MM.1S (cell line): ENCODE results near the gene TCTN3.
"Not testable (repeated sequence)": the region's sequence is repeated elsewhere in the genome, so short reads cannot be mapped to it uniquely, and the experiment has no call there.

Source experiments
- DNase-seq: peaks from one replicate; pipeline ENCODE4 v3.0.0-alpha.2; 2015
- H2AFZ ChIP-seq: fragments of 300-600 bp; sonication (generic); 2 replicates; pipeline ENCODE4 v1.6.0; 2016; ENCODE audit warnings: antibody characterized with exemption, low read length
- H3F3A ChIP-seq: fragments of 300-600 bp; sonication (generic); 2 replicates; pipeline ENCODE4 v1.6.1; 2016; ENCODE audit warnings: mild to moderate bottlenecking, antibody characterized with exemption, low read length, moderate library complexity, mixed read lengths; ENCODE audit not compliant: insufficient read depth
- H3K27ac ChIP-seq: fragments of 300-600 bp; sonication (generic); 2 replicates; pipeline ENCODE4 v1.5.1; 2016; ENCODE audit warnings: mild to moderate bottlenecking, low read length
- H3K27me3 ChIP-seq: fragments of 300-600 bp; sonication (generic); replicated peaks from 2 replicates; pipeline ENCODE4 v1.6.0; 2016; ENCODE audit warnings: low read length; ENCODE audit not compliant: insufficient read depth
- H3K36me3 ChIP-seq: fragments of 300-600 bp; sonication (generic); replicated peaks from 2 replicates; pipeline ENCODE4 v1.6.1; 2016; ENCODE audit warnings: mild to moderate bottlenecking, low read length, mixed read lengths; ENCODE audit not compliant: insufficient read depth
- H3K4me1 ChIP-seq: fragments of 300-600 bp; sonication (generic); 2 replicates; pipeline ENCODE4 v1.6.1; 2016; ENCODE audit warnings: low read length, mixed read lengths
- H3K4me2 ChIP-seq: fragments of 300-600 bp; sonication (generic); 2 replicates; pipeline ENCODE4 v1.6.0; 2016; ENCODE audit warnings: low read depth, low read length
- H3K4me3 ChIP-seq: fragments of 300-600 bp; sonication (generic); 2 replicates; pipeline ENCODE4 v1.5.1; 2016; ENCODE audit warnings: low read length, mixed read lengths
- H3K79me2 ChIP-seq: fragments of 300-600 bp; sonication (generic); 2 replicates; pipeline ENCODE4 v1.6.1; 2016; ENCODE audit warnings: mixed run types, low read length, mixed read lengths
- H3K9ac ChIP-seq: fragments of 300-600 bp; sonication (generic); 2 replicates; pipeline ENCODE4 v1.6.1; 2016; ENCODE audit warnings: low read length, mixed read lengths
- H3K9me2 ChIP-seq: fragments of 300-600 bp; sonication (generic); replicated peaks from 2 replicates; pipeline ENCODE4 v1.6.1; 2016; ENCODE audit warnings: mild to moderate bottlenecking, low read length, mixed read lengths; ENCODE audit not compliant: insufficient read depth
- H3K9me3 ChIP-seq: fragments of 300-600 bp; sonication (generic); replicated peaks from 2 replicates; pipeline ENCODE4 v1.6.1; 2016; ENCODE audit warnings: mild to moderate bottlenecking, low read length, mixed read lengths; ENCODE audit not compliant: insufficient read depth
- H4K20me1 ChIP-seq: fragments of 300-600 bp; sonication (generic); 2 replicates; pipeline ENCODE4 v1.6.1; 2016; ENCODE audit warnings: mild to moderate bottlenecking, low read length, moderate library complexity, mixed read lengths; ENCODE audit not compliant: insufficient read depth
- CTCF ChIP-seq: fragments of 300-600 bp; sonication (generic); IDR thresholded peaks from 2 replicates; pipeline ENCODE4 v1.5.1; 2016; ENCODE audit warnings: antibody characterized with exemption, low read length, mixed read lengths
- EZH2 ChIP-seq: fragments of 300-600 bp; sonication (generic); optimal IDR thresholded peaks from 2 replicates; pipeline ENCODE3; 2017; ENCODE audit warnings: low read depth, mild to moderate bottlenecking, antibody characterized with exemption, low read length, mixed read lengths
- EZH2phosphoT487 ChIP-seq: fragments of 300-600 bp; sonication (generic); IDR thresholded peaks from 2 replicates; pipeline ENCODE4 v1.6.1; 2018; ENCODE audit warnings: antibody characterized with exemption, low read length

The TCTN3 gene

GRCh38 chr10:95741807-95742467 is 48.2 kb upstream of the TCTN3 start:
- Histone ChIP-seq H3K9me2 (no peaks in the 10 kb centered on the region), H2AFZ (no peak overlapping the region), H3K4me2 (no peak overlapping the region), H3K36me3 (no peaks in the 10 kb centered on the region), H3K4me1 (no peaks in the 10 kb centered on the region), H3K9me3 (no peaks in the 10 kb centered on the region), H3K79me2 (no peaks in the 10 kb centered on the region), H3K4me3 (no peak overlapping the region), H3K27me3 (no peaks in the 10 kb centered on the region), H4K20me1 (no peaks in the 10 kb centered on the region), H3K9ac (no peak overlapping the region), H3K27ac (no peak overlapping the region), H3F3A (no peaks in the 10 kb centered on the region)
- no peak for TF ChIP-seq EZH2
- TF ChIP-seq EZH2phosphoT487 = no peak
- no peak for TF ChIP-seq CTCF
- no peak for DNase-seq

- Histone ChIP-seq H3K9me3 (no peaks in the 10 kb centered on the region), H3K9me2 (no peaks in the 10 kb centered on the region), H3K36me3 (no peaks in the 10 kb centered on the region), H3K4me1 (no peaks in the 10 kb centered on the region), H3K27ac (no peak overlapping the region), H3F3A (no peaks in the 10 kb centered on the region), H3K4me2 (no peak overlapping the region), H2AFZ (no peak overlapping the region), H4K20me1 (no peaks in the 10 kb centered on the region), H3K27me3 (no peaks in the 10 kb centered on the region), H3K9ac (no peak overlapping the region), H3K4me3 (no peak overlapping the region), H3K79me2 (no peaks in the 10 kb centered on the region)
- DNase-seq = no peak
- TF ChIP-seq EZH2phosphoT487 = no peak
- no peak for TF ChIP-seq CTCF
- TF ChIP-seq EZH2 = no peak
These were observed 45.3 kb upstream of the TCTN3 start for GRCh38 chr10:95739056-95739455.

GRCh38 chr10:95732907-95733306 is 39.2 kb upstream of the TCTN3 start:
- H3F3A ChIP-seq, H3K4me2 ChIP-seq, H3K4me3 ChIP-seq, H3K4me1 ChIP-seq, H3K9me3 ChIP-seq, DNase-seq, H2AFZ ChIP-seq, H3K79me2 ChIP-seq, H3K9me2 ChIP-seq, H3K36me3 ChIP-seq, H3K27ac ChIP-seq, H3K27me3 ChIP-seq, H3K9ac ChIP-seq, H4K20me1 ChIP-seq: not testable (repeated sequence)

GRCh38 chr10:95730233-95730632 is 36.5 kb upstream of the TCTN3 start:
- H4K20me1 ChIP-seq = no peaks in the 10 kb centered on the region
- H2AFZ ChIP-seq = no peak overlapping the region
- TF ChIP-seq EZH2phosphoT487 (no peak), EZH2 (no peak), CTCF (no peak)
- H3K4me2 ChIP-seq = no peak overlapping the region
- DNase-seq = no peak
- H3K9me2 ChIP-seq = no peaks in the 10 kb centered on the region
- H3F3A ChIP-seq = no peaks in the 10 kb centered on the region
- H3K4me1 ChIP-seq = no peaks in the 10 kb centered on the region
- no peak overlapping the region for H3K4me3 ChIP-seq
- no peak overlapping the region for H3K9ac ChIP-seq
- H3K27ac ChIP-seq = no peak overlapping the region
- no peaks in the 10 kb centered on the region for H3K27me3 ChIP-seq
- no peaks in the 10 kb centered on the region for H3K9me3 ChIP-seq
- no peaks in the 10 kb centered on the region for H3K79me2 ChIP-seq
- H3K36me3 ChIP-seq = no peaks in the 10 kb centered on the region
